K562 (cell line): ENCODE data around the gene INHA. TPM values are rescaled to one million over a fixed set of nuclear protein-coding genes. Genes with fewer than 3 reads are reported as not detected.

Experiments
- BCL6 ChIP-seq: fragments of 250-450 bp; sonication (Bioruptor Pico); IDR thresholded peaks from 2 replicates; pipeline ENCODE4 v1.4.0; 2020
- BRCA1 ChIP-seq, 2 experiments: fragments of 450-650 bp in 1 of 2; sonication (generic) in 1 of 2; formaldehyde crosslinking in 1 of 2; IDR thresholded peaks; 2 replicates each; pipeline versions ENCODE4 v1.5.0 to v1.6.1; 2017 to 2020; ENCODE audit warnings: mild to moderate bottlenecking in 1 of 2, missing genetic modification reagents in 1 of 2
- DNMT1 ChIP-seq: fragments of 450-650 bp; IDR thresholded peaks from 2 replicates; pipeline ENCODE4 v1.6.1; 2016; ENCODE audit warnings: antibody characterized with exemption, mild to moderate bottlenecking
- E2F3 ChIP-seq: fragments of 250-450 bp; sonication (Bioruptor Pico); IDR thresholded peaks from 2 replicates; pipeline ENCODE4 v1.4.0; 2020; ENCODE audit warnings: mild to moderate bottlenecking
- ETV6 ChIP-seq, 3 experiments: fragments of 150-350 bp in 1 of 3; sonication (generic) in 1 of 3; formaldehyde crosslinking in 1 of 3; IDR thresholded peaks; 2 replicates each; pipeline versions ENCODE4 v1.6.1 to v1.8.0; 2014 to 2022; ENCODE audit warnings: borderline replicate concordance in 2 of 3, low read depth in 2 of 3, antibody characterized with exemption in 1 of 3, low read length in 1 of 3, mild to moderate bottlenecking in 1 of 3, missing genetic modification reagents in 1 of 3
- FOXA1 ChIP-seq: fragments of 450-650 bp; IDR thresholded peaks from 2 replicates; pipeline ENCODE4 v1.6.1; 2016; ENCODE audit warnings: mild to moderate bottlenecking, borderline replicate concordance
- FOXP4 ChIP-seq: sonication (generic); formaldehyde crosslinking; IDR thresholded peaks from 2 replicates; pipeline ENCODE4 v1.8.0; 2022; ENCODE audit warnings: mild to moderate bottlenecking, missing genetic modification reagents, borderline replicate concordance
- FUS ChIP-seq: fragments of 200-400 bp; formaldehyde crosslinking; optimal IDR thresholded peaks from 2 replicates; pipeline ENCODE3; 2017; ENCODE audit warnings: low read depth, low read length
- MEF2A ChIP-seq: IDR thresholded peaks from 2 replicates; pipeline ENCODE4 v1.6.1; 2011; ENCODE audit warnings: low read depth, mild to moderate bottlenecking, low read length, moderate library complexity; ENCODE audit not compliant: control insufficient read depth
- NR4A1 ChIP-seq, 2 experiments: fragments of 250-450 bp in 1 of 2; fragments of 450-650 bp in 1 of 2; sonication (Bioruptor Pico) in 1 of 2; IDR thresholded peaks; 2 replicates each; pipeline versions ENCODE4 v1.4.0 to v1.6.1; 2016 to 2020; ENCODE audit warnings: mild to moderate bottlenecking in 2 of 2, missing compliant biosample characterization in 1 of 2, missing genetic modification characterization in 1 of 2, moderate library complexity in 1 of 2
- OTX1 ChIP-seq: fragments of 450-650 bp; formaldehyde crosslinking; IDR thresholded peaks from 2 replicates; pipeline ENCODE4 v1.4.0; 2022; ENCODE audit warnings: mild to moderate bottlenecking
- PHB2 ChIP-seq: fragments of 450-650 bp; IDR thresholded peaks from 2 replicates; pipeline ENCODE4 v1.6.1; 2017; ENCODE audit warnings: low read depth
- SNAPC5 ChIP-seq: fragments of 250-450 bp; sonication (Bioruptor Pico); IDR thresholded peaks from 2 replicates; pipeline ENCODE4 v1.8.0; 2021; ENCODE audit warnings: moderate library complexity, mild to moderate bottlenecking, inconsistent platforms
- USF2 ChIP-seq: sonication (generic); formaldehyde crosslinking; IDR thresholded peaks from 2 replicates; pipeline ENCODE4 v1.5.0; 2020; ENCODE audit warnings: missing genetic modification reagents
- XRCC3 ChIP-seq: fragments of 450-650 bp; IDR thresholded peaks from 2 replicates; pipeline ENCODE4 v1.6.1; 2017; ENCODE audit warnings: mild to moderate bottlenecking, moderate library complexity
- YBX1 ChIP-seq: fragments of 450-650 bp; IDR thresholded peaks from 2 replicates; pipeline ENCODE4 v1.7.1; 2016; ENCODE audit warnings: mild to moderate bottlenecking
- ZBTB33 ChIP-seq: sonication (generic); formaldehyde crosslinking; IDR thresholded peaks from 2 replicates; pipeline ENCODE4 v1.8.1; 2023; ENCODE audit warnings: mild to moderate bottlenecking, missing genetic modification reagents
- ZKSCAN8 ChIP-seq: fragments of 200-800 bp; sonication (Bioruptor generic); IDR thresholded peaks from 2 replicates; pipeline ENCODE4 v1.6.1; 2016; ENCODE audit warnings: missing genetic modification characterization, missing compliant biosample characterization
- ZNF140 ChIP-seq: fragments of 250-450 bp; sonication (Bioruptor Pico); IDR thresholded peaks from 2 replicates; pipeline ENCODE4 v1.8.0; 2021; ENCODE audit warnings: moderate library complexity, mild to moderate bottlenecking, inconsistent platforms
- ZNF184 ChIP-seq: sonication (generic); formaldehyde crosslinking; IDR thresholded peaks from 2 replicates; pipeline ENCODE4 v1.5.0; 2020; ENCODE audit warnings: missing genetic modification reagents
- ZNF280B ChIP-seq: fragments of 250-450 bp; sonication (Bioruptor Pico); IDR thresholded peaks from 2 replicates; pipeline ENCODE4 v1.5.1; 2021; ENCODE audit warnings: mild to moderate bottlenecking
- polyA plus RNA-seq, 8 experiments: library from polyadenylated mRNA; depleted of rRNA in 4 of 8; stranded (reverse) in 5 of 8; unstranded in 3 of 8; fragments of >200 nt; fragmentation: Nextera tagmentation in 2 of 8; fragmentation: Illumina TruSeq in 1 of 8; extraction: Ambion mirVana in 2 of 8; extraction: Trizol in 1 of 8; gene quantifications; 2 replicates each; pipeline versions ENCODE4 v1.2.1 to v1.2.3, GENCODE V29; 2011 to 2014; ENCODE audit warnings: inconsistent platforms in 1 of 8, missing spikeins in 1 of 8
- total RNA-seq, 7 experiments: library from RNA; depleted of rRNA in 6 of 7; stranded (reverse); fragments of >200 nt in 6 of 7; fragmentation: Illumina TruSeq in 2 of 7; extraction: Trizol in 2 of 7; gene quantifications; 2 replicates each; pipeline versions ENCODE4 v1.2.1 to v1.2.3, GENCODE V29; 2011 to 2021; ENCODE audit warnings: low replicate concordance in 1 of 7

Gene INHA
- total and polyA plus RNA-seq, 9 of the 15 experiments (the other 6 are each of a cell fraction or from before 2014, with no cell fraction given) = 0.07 to 1.9 (median 0.40) TPM

GRCh38 chr2:219597552-219598307, 25.6 kb downstream of the INHA start, which contains the start of gene STK11IP (continued):
- TF ChIP-seq USF2 (CRISPR knock-in tag) (no peak), PHB2 (no peak), ZNF140 (CRISPR knock-in tag) (no peak), BRCA1 (IDR thresholded peaks at IDR 0.05) (no peak), BRCA1 (CRISPR knock-in tag; IDR thresholded peaks at IDR 0.05) (no peak), ETV6 (IDR thresholded peaks at IDR 0.05; ENCODE audit: borderline replicate concordance in 1 of 2, low read depth in 2 of 2, low read length in 1 of 2) (no peak), ETV6 (CRISPR knock-in tag; IDR thresholded peaks at IDR 0.05; ENCODE audit: borderline replicate concordance) (no peak), DNMT1 (no peak), FUS (no peak), ZBTB33 (CRISPR knock-in tag) (no peak), SNAPC5 (no peak), NR4A1 (CRISPR knock-in tag; IDR thresholded peaks at IDR 0.05) (no peak), NR4A1 (tag; IDR thresholded peaks at IDR 0.05) (no peak), ZNF280B (CRISPR knock-in tag) (no peak), ZKSCAN8 (no peak), XRCC3 (no peak), YBX1 (no peak), ZNF184 (CRISPR knock-in tag) (no peak), MEF2A (no peak), BCL6 (CRISPR knock-in tag) (no peak), FOXP4 (CRISPR knock-in tag) (no peak), FOXA1 (no peak), E2F3 (no peak), OTX1 (CRISPR knock-in tag) (no peak)
